GM12878 (cell line): ENCODE results near the gene RMND1. TPM values are rescaled to one million over a fixed set of nuclear protein-coding genes. Genes with fewer than 3 reads are reported as not detected.
A peak's percentile ranks its signal among the peaks of the same experiment; 100 is the strongest.

Experiments
- BHLHE40 ChIP-seq, 2 experiments: fragments of 450-650 bp in 1 of 2; IDR thresholded peaks; 2 replicates each; pipeline ENCODE4 v1.6.1; 2011 to 2017; ENCODE audit warnings: low read depth in 2 of 2, borderline replicate concordance in 1 of 2, improper control_type of control experiment in 1 of 2, low read length in 1 of 2, mild to moderate bottlenecking in 1 of 2
- EED ChIP-seq: sonication (generic); IDR thresholded peaks from 2 replicates; pipeline ENCODE4 v1.6.1; 2016; ENCODE audit warnings: antibody characterized with exemption, low read depth
- EGR1 ChIP-seq, 2 experiments: IDR thresholded peaks; 1 replicate in 1 of 2; 2 replicates in 1 of 2; pipeline ENCODE4 v1.6.1; 2011 to 2012; ENCODE audit warnings: low read depth in 2 of 2, low read length in 2 of 2, borderline replicate concordance in 1 of 2, mild to moderate bottlenecking in 1 of 2, moderate library complexity in 1 of 2
- MLLT1 ChIP-seq: fragments of 450-650 bp; IDR thresholded peaks from 2 replicates; pipeline ENCODE4 v1.6.1; 2016; ENCODE audit warnings: mild to moderate bottlenecking
- NKRF ChIP-seq: fragments of 450-650 bp; conservative IDR thresholded peaks from 2 replicates; pipeline ENCODE4 v1.6.1; 2017; ENCODE audit warnings: mild to moderate bottlenecking, moderate library complexity
- NR2F1 ChIP-seq: fragments of 450-650 bp; conservative IDR thresholded peaks from 2 replicates; pipeline ENCODE4 v1.6.1; 2017; ENCODE audit warnings: mild to moderate bottlenecking
- PRDM15 ChIP-seq: fragments of 450-650 bp; formaldehyde crosslinking; IDR thresholded peaks from 2 replicates; pipeline ENCODE4 v1.4.0; 2020; ENCODE audit warnings: mild to moderate bottlenecking, moderate library complexity
- RELB ChIP-seq: fragments of 450-650 bp; IDR thresholded peaks from 2 replicates; pipeline ENCODE4 v1.6.1; 2017; ENCODE audit warnings: low read depth, mild to moderate bottlenecking, moderate library complexity
- SKIL ChIP-seq: fragments of 450-650 bp; IDR thresholded peaks from 2 replicates; pipeline ENCODE4 v1.6.1; 2017; ENCODE audit warnings: mild to moderate bottlenecking, low read depth, inconsistent platforms; ENCODE audit not compliant: poor library complexity, severe bottlenecking
- SMC3 ChIP-seq: IDR thresholded peaks from 2 replicates; pipeline ENCODE4 v1.6.1; 2011; ENCODE audit warnings: low read length, improper control_type of control experiment, borderline replicate concordance
- STAT1 ChIP-seq: fragments of 450-650 bp; conservative IDR thresholded peaks from 2 replicates; pipeline ENCODE4 v1.6.1; 2014; ENCODE audit warnings: antibody characterized with exemption, mild to moderate bottlenecking
- STAT3 ChIP-seq: IDR thresholded peaks from 2 replicates; pipeline ENCODE4 v1.6.1; 2011; ENCODE audit warnings: low read depth, low read length, improper control_type of control experiment
- SUPT20H ChIP-seq: IDR thresholded peaks from 2 replicates; pipeline ENCODE4 v1.6.1; 2011; ENCODE audit warnings: low read depth, mild to moderate bottlenecking, low read length, moderate library complexity, borderline replicate concordance; ENCODE audit not compliant: control insufficient read depth
- TBL1XR1 ChIP-seq: IDR thresholded peaks from 2 replicates; pipeline ENCODE4 v1.6.1; 2012; ENCODE audit warnings: low read depth, low read length, improper control_type of control experiment
- TCF3 ChIP-seq: IDR thresholded peaks from 2 replicates; pipeline ENCODE4 v1.6.1; 2012; ENCODE audit warnings: low read depth, mild to moderate bottlenecking, low read length, borderline replicate concordance; ENCODE audit not compliant: insufficient read depth
- polyA plus RNA-seq, 11 experiments: library from polyadenylated mRNA; depleted of rRNA in 4 of 11; unstranded in 6 of 11; stranded (reverse) in 5 of 11; fragments of >200 nt; fragmentation: Nextera tagmentation in 4 of 11; fragmentation: Illumina TruSeq in 1 of 11; extraction: Ambion mirVana in 4 of 11; extraction: Trizol in 1 of 11; gene quantifications; 1 replicate in 1 of 11; 2 replicates in 10 of 11; pipeline versions ENCODE4 v1.2.1 to v1.2.3, GENCODE V29; 2011 to 2016; ENCODE audit warnings: inconsistent platforms in 2 of 11, missing spikeins in 2 of 11, low read depth in 1 of 11
- total RNA-seq, 4 experiments: library from RNA; depleted of rRNA in 3 of 4; stranded (reverse); fragments of >200 nt in 3 of 4; fragmentation: Illumina TruSeq in 1 of 4; extraction: Trizol in 1 of 4; gene quantifications; 2 replicates each; pipeline versions ENCODE4 v1.2.1 to v1.2.3, GENCODE V29; 2013 to 2021

The RMND1 gene
- total and polyA plus RNA-seq, 10 of the 15 experiments (the other 5 are each of a cell fraction or from before 2014, with no cell fraction given), result 15.9 to 34.5 (median 21.4) TPM

GRCh38 chr6:151475653-151476523 is 24.0 kb upstream of the RMND1 start (continued):
- TF ChIP-seq RELB (0 out of 2 replicates have a peak, but pooled peaks have one; percentile 16), STAT3 (no peak), MLLT1 (no peak), TBL1XR1 (no peak), SKIL (no peak), NR2F1 (0 out of 2 replicates have a peak, but pooled peaks have one; percentile 37), TCF3 (no peak), EED (no peak), STAT1 (no peak), SUPT20H (no peak), NKRF (no peak), EGR1 (IDR thresholded peaks at IDR 0.05; ENCODE audit: borderline replicate concordance in 1 of 2, low read depth in 2 of 2, low read length in 2 of 2) (no peak), BHLHE40 (IDR thresholded peaks at IDR 0.05; ENCODE audit: borderline replicate concordance in 1 of 2, low read depth in 2 of 2, low read length in 1 of 2) (peak; percentile 56 to 62; a peak in 2 of 4 replicates), PRDM15 (CRISPR knock-in tag) (no peak), SMC3 (peak; percentile 58; the same call in 1 of the 2 replicates)
